GM19467 (cell line): ENCODE measurements around the gene PRKCI.
"Not testable (repeated sequence)": the region's sequence is repeated elsewhere in the genome, so short reads cannot be mapped to it uniquely, and the experiment has no call there.

ENCODE experiments used
- ATAC-seq: cut with Tn5 transposase; IDR thresholded peaks from one replicate; pipeline ENCODE4 v1.9.1; 2021; ENCODE audit warnings: mild to moderate bottlenecking, moderate library complexity; ENCODE audit not compliant: unreplicated experiment

PRKCI gene

DNA sequence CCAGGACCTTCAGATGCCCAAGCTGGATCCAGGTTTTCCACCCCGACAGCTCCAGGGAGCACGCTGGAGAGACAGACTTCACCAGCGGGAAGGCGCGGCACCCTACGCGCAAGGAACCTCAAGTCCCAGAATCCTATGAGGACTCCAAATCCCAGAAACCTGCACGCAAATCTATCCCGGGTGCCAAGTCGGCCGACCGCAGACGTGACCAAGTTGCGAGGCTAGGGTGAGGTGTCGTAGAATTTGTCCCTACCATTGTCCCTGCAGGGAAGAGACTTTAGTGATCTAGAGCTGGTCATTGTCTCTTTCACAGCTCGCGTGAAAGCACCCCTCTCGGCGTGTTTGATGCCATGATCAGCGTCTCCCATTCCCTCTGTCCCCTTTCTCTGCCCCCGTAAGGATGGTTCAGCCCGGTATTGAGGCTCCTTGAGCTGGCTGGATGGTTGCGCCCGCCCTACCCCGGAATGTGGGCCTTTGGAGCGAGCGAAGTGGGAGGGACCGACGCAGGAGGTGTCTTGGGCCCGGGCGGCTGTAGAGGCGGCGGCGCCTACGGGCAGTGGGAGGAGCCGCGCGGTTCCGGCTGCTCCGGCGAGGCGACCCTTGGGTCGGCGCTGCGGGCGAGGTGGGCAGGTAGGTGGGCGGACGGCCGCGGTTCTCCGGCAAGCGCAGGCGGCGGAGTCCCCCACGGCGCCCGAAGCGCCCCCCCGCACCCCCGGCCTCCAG is at the start of gene PRKCI:
PRKCI (plus strand) TSS at position 501 of the 723 bp plus-strand sequence. CDS start 246 bp downstream, outside the sequence.
- ATAC-seq, result peak; percentile 93

GRCh38 chr3:170178651-170179050 is 43.6 kb upstream of the PRKCI start:
- no peak for ATAC-seq

DNA sequence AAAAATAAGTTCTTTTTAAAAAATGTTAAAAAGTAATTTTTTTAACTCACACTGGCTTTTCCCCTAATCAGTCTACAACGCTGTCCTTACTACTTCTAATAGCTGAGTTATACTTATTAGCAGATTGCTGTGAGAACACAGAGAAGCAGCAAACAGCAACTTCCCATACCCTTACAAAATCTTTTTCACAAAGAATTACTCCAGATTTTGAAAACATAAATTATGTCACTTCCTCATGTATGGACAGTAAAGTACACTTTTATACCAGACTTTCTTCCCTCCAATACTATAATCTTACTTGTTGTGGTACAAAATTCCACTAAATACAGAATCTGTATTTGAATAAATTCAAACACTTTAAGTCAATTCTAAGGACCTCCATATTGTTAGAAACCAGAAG is 42.8 kb upstream of the PRKCI start:
- ATAC-seq, result no peak

- ATAC-seq, result peak; percentile 6
These were observed 41.9 kb upstream of the PRKCI start for GRCh38 chr3:170180079-170180907.

GRCh38 chr3:170180908-170181885 is 41.0 kb upstream of the PRKCI start, which contains the start of gene PHC3:
PHC3 (minus strand) TSS chr3:170181733; CDS start chr3:170181715, 18 bp downstream.
- peak; percentile 76 for ATAC-seq

- ATAC-seq, result no peak
These were observed 32.6 kb upstream of the PRKCI start for GRCh38 chr3:170189398-170190256.

DNA sequence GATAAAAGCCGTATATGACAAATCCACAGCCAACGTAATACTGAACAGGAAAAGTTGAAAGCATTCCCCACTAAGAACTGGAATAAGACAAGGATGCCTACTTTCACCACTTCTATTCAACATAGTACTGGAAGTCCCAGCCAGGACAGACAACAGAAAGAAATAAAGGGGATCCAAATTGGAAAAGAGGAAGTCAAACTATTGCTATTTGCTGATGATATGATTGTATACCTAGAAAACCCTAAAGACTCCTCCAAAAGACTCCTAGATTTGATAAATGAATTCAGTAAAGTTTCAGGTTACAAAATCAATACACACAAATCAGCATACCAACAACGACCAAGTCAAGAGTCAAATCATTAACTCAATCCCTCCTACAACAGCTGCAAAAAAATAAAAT is 26.5 kb upstream of the PRKCI start:
- ATAC-seq, result not testable (repeated sequence)

DNA sequence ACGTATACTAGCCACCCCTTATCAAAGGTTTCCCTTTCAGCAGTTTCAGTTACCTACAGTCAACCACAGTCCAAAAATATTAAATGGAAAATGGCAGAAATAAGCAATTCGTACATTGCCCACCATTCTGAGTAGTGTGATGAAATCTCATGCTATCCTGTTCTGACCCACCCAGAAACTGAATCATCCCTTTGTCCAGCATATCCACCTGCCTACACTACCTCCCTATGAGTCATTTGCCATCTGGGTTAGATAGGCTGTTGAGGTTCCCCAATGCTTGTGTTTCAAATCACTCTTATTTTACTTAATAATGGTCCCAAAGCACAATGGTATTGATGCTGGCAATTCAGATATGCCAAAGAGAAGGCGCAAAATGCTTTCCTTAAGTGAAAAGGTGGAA is 25.4 kb upstream of the PRKCI start:
- ATAC-seq, result no peak

GRCh38 chr3:170200987-170201386 is 21.2 kb upstream of the PRKCI start:
- no peak for ATAC-seq

- ATAC-seq, result no peak
These were observed 20.7 kb upstream of the PRKCI start for GRCh38 chr3:170201527-170201926.

DNA sequence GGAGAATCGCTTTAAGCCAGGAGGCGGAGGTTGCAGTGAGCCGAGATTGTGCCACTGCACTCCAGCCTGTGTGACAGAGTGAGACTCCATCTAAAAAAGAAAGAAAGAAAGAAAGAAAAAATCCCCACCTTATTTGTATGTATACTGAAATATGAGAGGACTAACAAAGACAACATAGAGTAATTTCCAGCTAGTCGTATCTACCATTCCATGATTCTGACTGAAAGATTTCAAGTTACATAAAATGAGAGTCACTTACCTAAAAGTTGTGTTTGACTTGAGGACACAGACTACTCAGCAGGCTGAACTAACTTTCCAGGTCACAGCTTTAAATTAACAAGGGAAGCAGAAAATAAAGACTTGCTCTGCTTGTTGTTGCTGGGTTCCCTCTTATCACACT is 18.8 kb upstream of the PRKCI start:
- ATAC-seq, result no peak

- no peak for ATAC-seq
These were observed 18.2 kb upstream of the PRKCI start for GRCh38 chr3:170204023-170204472.

DNA sequence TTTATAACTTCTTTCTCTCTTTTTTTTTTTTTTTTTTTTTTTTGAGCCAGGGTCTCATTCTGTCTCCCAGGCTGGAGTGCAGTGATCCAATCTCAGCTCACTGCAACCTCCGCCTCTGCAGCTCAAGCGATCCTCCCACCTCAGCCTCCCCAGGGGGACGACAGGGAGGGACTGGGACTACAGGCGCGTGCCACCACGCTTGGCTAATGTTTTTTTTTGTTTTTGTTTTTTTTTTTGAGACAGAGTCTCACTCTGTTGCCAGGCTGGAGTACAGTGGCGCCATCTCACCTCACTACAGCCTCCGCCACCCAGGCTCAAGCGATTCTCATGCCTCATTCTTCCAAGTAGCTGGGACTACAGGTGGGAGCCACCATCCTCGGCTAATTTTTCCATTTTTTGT is 17.7 kb upstream of the PRKCI start:
- no peak for ATAC-seq

- ATAC-seq, result no peak
These were observed 16.9 kb upstream of the PRKCI start for GRCh38 chr3:170205302-170205701.

GRCh38 chr3:170206164-170206762 is 16.0 kb upstream of the PRKCI start:
- ATAC-seq, result not testable (repeated sequence)

DNA sequence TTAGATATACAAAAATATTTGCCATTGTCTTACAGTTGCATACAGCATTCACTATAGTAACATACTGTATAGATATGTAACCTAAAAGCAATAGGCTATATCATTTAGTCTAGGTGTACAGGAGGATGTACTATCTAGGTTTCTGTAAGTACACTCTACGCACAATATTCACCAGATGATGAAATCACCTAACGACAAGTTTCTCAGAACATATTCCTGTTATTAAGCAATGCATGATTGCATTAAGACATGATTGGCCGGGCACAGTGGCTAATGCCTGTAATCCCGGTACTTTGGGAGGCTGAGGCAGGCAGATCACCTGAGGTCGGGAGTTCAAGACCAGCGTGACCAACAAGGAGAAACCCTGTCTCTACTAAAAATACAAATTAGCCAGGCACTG is 14.5 kb upstream of the PRKCI start:
- ATAC-seq, result no peak

GRCh38 chr3:170211668-170212067 is 10.6 kb upstream of the PRKCI start:
- no peak for ATAC-seq

GRCh38 chr3:170219850-170220249 is 2.4 kb upstream of the PRKCI start:
- no peak for ATAC-seq

- no peak for ATAC-seq
These were observed 1.4 kb upstream of the PRKCI start for GRCh38 chr3:170220871-170221270.
